Suprapubic skin (tissue), 4 donors: ENCODE results near the gene TMEM217. TPM values are rescaled to one million over a fixed set of nuclear protein-coding genes. Genes with fewer than 3 reads are reported as not detected.

ENCODE experiments used
- DNase-seq, 2 donors: peaks; one replicate each; pipeline ENCODE4 v3.0.0-alpha.2; 2019; ENCODE audit warnings: low spot score in 2 of 2
- H3K27ac ChIP-seq: fragments of 200-600 bp; sonication (generic); one replicate; pipeline ENCODE4 v1.5.1; 2019
- H3K27me3 ChIP-seq: fragments of 200-600 bp; sonication (generic); one replicate; pipeline ENCODE4 v1.5.1; 2019
- H3K36me3 ChIP-seq: fragments of 200-600 bp; sonication (generic); one replicate; pipeline ENCODE4 v1.5.1; 2019
- H3K4me1 ChIP-seq: fragments of 200-600 bp; sonication (generic); one replicate; pipeline ENCODE4 v1.5.1; 2019
- H3K4me3 ChIP-seq: fragments of 200-600 bp; sonication (generic); one replicate; pipeline ENCODE4 v1.5.1; 2019; ENCODE audit warnings: mild to moderate bottlenecking
- H3K9me3 ChIP-seq: fragments of 200-600 bp; sonication (generic); one replicate; pipeline ENCODE4 v1.5.1; 2019
- CTCF ChIP-seq, 2 donors: fragments of 200-600 bp in 1 of 2; fragments of 450-650 bp in 1 of 2; sonication (generic) in 1 of 2; IDR thresholded peaks; one replicate each; pipeline ENCODE4 v1.5.1; 2016 to 2019; ENCODE audit warnings: antibody characterized with exemption in 2 of 2, mild to moderate bottlenecking in 1 of 2, moderate library complexity in 1 of 2
- EP300 ChIP-seq: sonication (generic); formaldehyde crosslinking; IDR thresholded peaks from one replicate; pipeline ENCODE4 v1.6.1; 2017; ENCODE audit warnings: antibody characterized with exemption
- POLR2A ChIP-seq, 2 donors: fragments of 450-650 bp; IDR thresholded peaks; one replicate each; pipeline ENCODE4 v1.6.1; 2017; ENCODE audit warnings: antibody characterized with exemption in 2 of 2, mild to moderate bottlenecking in 2 of 2, moderate library complexity in 2 of 2
- POLR2AphosphoS5 ChIP-seq, 3 donors: sonication (generic); formaldehyde crosslinking; IDR thresholded peaks; one replicate each; pipeline ENCODE4 v1.6.1; 2017; ENCODE audit warnings: antibody characterized with exemption in 3 of 3
- WGBS: methylation state at CpG from one replicate; pipeline ENCODE4 v1.1.5; 2018; 5-methylcytosine and 5-hydroxymethylcytosine counted together
- total RNA-seq, 4 donors: library from RNA; depleted of rRNA; stranded (reverse); fragments of >200 nt; gene quantifications; one replicate each; pipeline ENCODE4 v1.1.0, GENCODE V29; 2016

The TMEM217 gene
- total RNA-seq, 4 donors from 2014 or later, result 0.30 to 3.3 (median 2.6) TPM; not detected in 1

GRCh38 chr6:37222125-37222967 lies 35.6 kb downstream of the TMEM217 start:
- TF ChIP-seq EP300 (no peak), POLR2A (IDR thresholded peaks at IDR 0.05) (no peak), CTCF (IDR thresholded peaks at IDR 0.05) (no peak), POLR2AphosphoS5 (IDR thresholded peaks at IDR 0.05) (no peak)
- H3K9me3 ChIP-seq, result no peaks in the 10 kb centered on the region
- no peaks in the 10 kb centered on the region for H3K27me3 ChIP-seq
- 1% methylated on average over 13 of the region's 39 CpGs for WGBS
- H3K27ac ChIP-seq, result no peak overlapping the region
- H3K36me3 ChIP-seq, result no peaks in the 10 kb centered on the region
- peak overlapping the region; percentile 61 for H3K4me3 ChIP-seq
- DNase-seq, result peak; percentile 77 to 86
- peaks cover 11% of the 10 kb centered on the region for H3K4me1 ChIP-seq

- no peaks in the 10 kb centered on the region for H3K9me3 ChIP-seq
- WGBS, result 65% methylated on average over 6 of the region's 6 CpGs
- H3K27ac ChIP-seq, result no peak overlapping the region
- H3K4me3 ChIP-seq, result peak overlapping the region; percentile 61
- TF ChIP-seq CTCF (IDR thresholded peaks at IDR 0.05) (no peak), POLR2A (IDR thresholded peaks at IDR 0.05) (no peak), POLR2AphosphoS5 (IDR thresholded peaks at IDR 0.05) (no peak), EP300 (no peak)
- H3K4me1 ChIP-seq, result peaks cover 11% of the 10 kb centered on the region
- no peaks in the 10 kb centered on the region for H3K36me3 ChIP-seq
- H3K27me3 ChIP-seq, result no peaks in the 10 kb centered on the region
- DNase-seq, result no peak
Measured at GRCh38 chr6:37221585-37222124, 36.3 kb downstream of the TMEM217 start.

GRCh38 chr6:37218511-37218910 lies 39.4 kb downstream of the TMEM217 start:
- no peaks in the 10 kb centered on the region for H3K9me3 ChIP-seq
- DNase-seq, result no peak
- no peaks in the 10 kb centered on the region for H3K36me3 ChIP-seq
- TF ChIP-seq POLR2A (IDR thresholded peaks at IDR 0.05) (no peak), POLR2AphosphoS5 (IDR thresholded peaks at IDR 0.05) (no peak), CTCF (IDR thresholded peaks at IDR 0.05) (no peak)
- peaks cover 11% of the 10 kb centered on the region for H3K4me1 ChIP-seq
- H3K27me3 ChIP-seq, result no peaks in the 10 kb centered on the region
- H3K27ac ChIP-seq, result no peak overlapping the region
- WGBS, result 88% methylated on average over 8 of the region's 8 CpGs
- H3K4me3 ChIP-seq, result no peak overlapping the region

GRCh38 chr6:37218061-37218460 lies 39.9 kb downstream of the TMEM217 start:
- peaks cover 10% of the 10 kb centered on the region for H3K4me1 ChIP-seq
- TF ChIP-seq CTCF (IDR thresholded peaks at IDR 0.05), result no peak
- no peak for TF ChIP-seq POLR2A (IDR thresholded peaks at IDR 0.05)
- no peak for TF ChIP-seq EP300
- TF ChIP-seq POLR2AphosphoS5 (IDR thresholded peaks at IDR 0.05), result no peak
- no peak for DNase-seq
- no peaks in the 10 kb centered on the region for H3K36me3 ChIP-seq
- H3K4me3 ChIP-seq, result no peak overlapping the region
- H3K27me3 ChIP-seq, result no peaks in the 10 kb centered on the region
- WGBS, result 90% methylated on average over 6 of the region's 6 CpGs
- no peaks in the 10 kb centered on the region for H3K9me3 ChIP-seq
- H3K27ac ChIP-seq, result no peak overlapping the region

- no peak for DNase-seq
- no peaks in the 10 kb centered on the region for H3K9me3 ChIP-seq
- no peak for TF ChIP-seq CTCF (IDR thresholded peaks at IDR 0.05)
- no peak for TF ChIP-seq POLR2AphosphoS5 (IDR thresholded peaks at IDR 0.05)
- no peak for TF ChIP-seq POLR2A (IDR thresholded peaks at IDR 0.05)
- no peak for TF ChIP-seq EP300
Measured at GRCh38 chr6:37212268-37212667, 45.7 kb downstream of the TMEM217 start.

More at GRCh38 chr6:37212268-37212667, 45.7 kb downstream of the TMEM217 start:
- Histone ChIP-seq H3K27me3 (no peaks in the 10 kb centered on the region), H3K4me1 (no peaks in the 10 kb centered on the region), H3K27ac (no peak overlapping the region), H3K36me3 (no peaks in the 10 kb centered on the region), H3K4me3 (no peak overlapping the region)
- WGBS, result 88% methylated on average over 9 of the region's 9 CpGs
